NCI-H128 (cell line): ENCODE measurements around the gene PSMB5.

Experiments used
- DNase-seq: peaks from one replicate; lab custom pipeline; 2025; ENCODE audit not compliant: unreplicated experiment; lab: John Stamatoyannopoulos, UW

The PSMB5 gene

DNA sequence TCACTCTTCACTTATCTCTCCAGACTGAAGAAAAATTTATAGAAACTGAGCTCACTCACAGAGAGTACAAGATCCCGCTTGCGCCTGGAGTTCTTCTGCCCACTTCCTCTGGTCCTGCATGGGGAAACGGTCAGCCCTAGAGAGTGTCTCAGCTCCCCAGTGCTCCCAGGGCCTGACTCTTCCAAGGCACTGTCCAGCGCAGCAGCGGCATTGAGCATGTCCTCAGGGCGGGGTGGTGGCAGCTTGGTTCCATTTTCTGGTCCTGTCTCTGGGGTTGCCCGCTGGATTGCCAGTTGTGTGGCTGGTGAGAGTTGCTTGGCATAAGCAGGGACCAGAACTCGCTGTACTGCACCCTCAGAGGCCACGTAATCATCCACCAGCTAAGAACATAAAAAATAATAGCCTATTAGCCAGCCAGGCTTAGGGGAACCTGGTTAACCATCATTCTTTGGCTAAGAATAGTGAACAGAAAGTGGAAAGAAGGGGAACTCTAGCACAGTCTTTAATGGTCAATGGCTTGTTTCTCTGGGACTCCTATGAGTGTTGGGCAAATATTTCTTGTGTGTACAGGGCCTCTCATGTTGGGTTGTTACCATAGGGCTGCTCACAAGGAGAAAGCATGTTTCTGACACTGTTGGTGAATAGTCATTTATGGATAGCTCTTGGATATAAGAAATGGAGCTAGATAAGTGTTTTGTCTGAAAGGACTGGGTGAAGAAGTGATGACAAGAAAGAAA, 38.6 kb downstream of the PSMB5 start:
- DNase-seq: no peak

DNA sequence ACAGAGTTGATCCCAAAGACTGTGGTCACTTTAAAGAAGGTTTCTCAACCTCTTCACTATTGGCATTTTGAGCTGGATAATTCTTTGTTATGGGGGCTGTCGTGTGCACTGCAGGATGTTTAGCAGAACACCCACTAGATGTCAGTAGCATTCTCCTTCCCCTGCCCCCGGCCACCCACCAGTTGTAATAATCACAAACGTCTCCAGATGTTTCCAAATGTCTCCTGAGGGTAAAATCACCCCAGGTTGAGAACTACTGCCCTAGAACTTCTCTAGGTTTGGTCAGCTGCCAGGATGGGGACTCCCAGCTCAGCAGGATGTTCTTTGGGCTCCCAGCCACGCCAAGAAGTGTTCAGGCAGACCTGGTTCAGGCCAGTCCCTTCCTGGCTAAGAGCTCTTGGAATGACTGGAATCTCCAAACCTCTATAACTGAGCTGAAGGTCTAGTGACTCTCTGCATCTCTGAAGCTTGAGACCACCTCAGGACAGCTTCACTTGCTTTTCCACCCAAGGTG, 39.9 kb downstream of the PSMB5 start:
- no peak for DNase-seq

DNA sequence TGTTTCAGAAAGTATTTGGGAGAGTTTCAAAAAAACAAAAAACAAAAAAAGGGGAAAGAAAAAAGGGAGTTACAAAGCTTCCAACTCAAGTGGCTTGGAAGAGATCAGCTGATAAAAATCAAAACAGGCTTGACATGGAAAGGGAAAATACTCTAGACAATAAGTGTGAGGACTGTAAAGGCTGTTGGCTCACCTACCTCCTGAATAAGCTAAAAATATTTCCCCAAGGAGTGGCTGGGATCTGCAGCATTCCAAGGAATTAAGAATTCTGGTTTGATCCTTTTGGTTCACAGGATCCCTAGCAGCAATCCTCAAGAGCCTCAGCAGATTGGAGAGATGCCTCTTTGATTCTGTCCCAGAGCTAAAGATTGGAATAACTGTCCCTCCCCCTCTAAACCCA, 41.2 kb downstream of the PSMB5 start:
- DNase-seq: no peak

DNA sequence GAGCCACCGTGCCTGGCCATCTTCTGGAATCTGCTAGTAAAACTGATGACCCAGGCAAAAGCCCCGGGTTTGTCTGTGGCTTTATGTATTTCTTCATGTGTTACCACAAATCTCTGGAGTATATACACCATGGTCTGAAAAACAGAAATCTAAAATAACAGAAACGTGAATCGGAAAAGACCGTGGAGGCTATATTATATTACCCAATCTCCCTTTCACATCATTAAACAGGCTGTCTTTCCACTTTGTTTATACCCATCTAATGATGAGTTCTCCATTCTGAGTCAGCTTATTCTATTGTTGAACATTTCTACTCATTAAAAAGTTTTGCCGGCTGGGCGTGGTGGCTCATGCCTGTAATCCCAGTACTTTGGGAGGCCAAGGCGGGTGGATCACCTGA, 42.8 kb downstream of the PSMB5 start:
- DNase-seq: no peak

DNA sequence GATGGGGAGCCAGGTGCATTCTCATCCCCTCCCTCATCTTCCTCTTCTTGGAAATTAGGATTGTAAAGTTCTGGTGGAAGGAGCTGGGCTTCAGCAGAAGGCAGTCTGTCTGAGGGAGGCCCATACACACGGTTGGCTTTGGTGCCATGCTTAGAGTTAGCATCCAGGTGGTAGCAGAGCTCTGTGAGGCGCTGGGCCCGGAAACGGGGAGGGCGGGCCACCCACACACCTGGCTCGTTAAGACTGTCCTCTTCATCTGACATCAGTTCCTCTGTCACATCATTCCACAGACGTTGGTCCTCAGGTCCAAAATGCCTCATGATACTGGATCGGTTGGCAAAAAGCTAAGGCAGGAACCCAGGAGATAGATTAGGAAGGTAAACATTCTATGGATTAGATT, 47.4 kb downstream of the PSMB5 start:
- DNase-seq: no peak

DNA sequence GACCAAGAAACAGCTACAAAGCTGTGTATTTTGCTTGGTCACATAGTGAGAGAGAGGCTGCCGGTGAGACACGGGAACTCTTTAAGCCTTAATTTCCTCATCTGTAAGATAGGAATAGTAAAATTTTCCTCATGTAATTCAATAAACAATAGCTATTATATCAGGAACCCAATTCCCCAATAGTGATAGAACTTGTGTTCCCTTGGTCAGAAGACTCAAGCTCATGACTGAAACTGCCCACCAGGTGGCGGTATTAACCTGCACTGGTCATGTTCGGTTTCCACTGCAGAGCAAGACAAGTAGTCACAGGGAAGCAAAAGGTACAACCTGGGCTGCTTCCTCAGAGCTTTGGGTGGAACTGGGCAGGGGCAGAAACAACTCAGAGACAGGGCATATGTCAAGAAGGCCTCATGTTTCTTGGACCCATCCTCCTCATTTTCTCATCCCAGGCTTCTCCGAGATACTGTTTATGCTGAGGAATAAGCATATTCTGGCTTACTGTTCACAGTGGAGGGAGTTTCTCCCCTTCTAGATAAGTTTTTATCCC, 48.1 kb downstream of the PSMB5 start:
- DNase-seq: peak; percentile 84

DNA sequence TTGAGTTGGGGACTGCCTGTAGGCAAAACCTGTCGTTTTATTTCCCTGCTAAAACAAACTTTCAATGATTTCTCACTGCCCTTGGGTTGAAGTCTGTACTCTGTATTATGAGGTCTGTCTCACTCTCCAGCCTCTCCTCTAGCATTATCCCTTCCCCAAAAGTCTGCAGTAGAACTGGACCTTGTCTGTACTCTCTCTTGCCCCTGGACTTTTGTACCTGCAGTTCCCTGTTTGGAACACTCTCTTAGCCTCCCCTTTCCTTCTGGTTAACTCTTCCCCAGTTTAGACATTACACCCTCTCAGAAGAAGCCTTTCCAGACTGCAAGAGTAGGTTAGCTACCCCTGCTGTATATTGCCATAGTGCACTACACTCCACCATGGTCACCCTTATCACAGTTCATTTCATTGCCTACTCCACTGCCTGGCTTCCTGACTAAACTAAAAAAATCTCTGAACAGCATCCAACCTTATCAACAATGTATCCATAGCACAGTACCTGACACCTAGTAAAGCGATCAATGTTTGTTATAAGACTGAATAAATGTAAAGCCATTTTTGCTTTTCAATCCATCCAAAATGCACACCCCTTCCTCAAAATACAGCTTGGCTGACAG, 48.7 kb downstream of the PSMB5 start:
- no peak for DNase-seq

DNA sequence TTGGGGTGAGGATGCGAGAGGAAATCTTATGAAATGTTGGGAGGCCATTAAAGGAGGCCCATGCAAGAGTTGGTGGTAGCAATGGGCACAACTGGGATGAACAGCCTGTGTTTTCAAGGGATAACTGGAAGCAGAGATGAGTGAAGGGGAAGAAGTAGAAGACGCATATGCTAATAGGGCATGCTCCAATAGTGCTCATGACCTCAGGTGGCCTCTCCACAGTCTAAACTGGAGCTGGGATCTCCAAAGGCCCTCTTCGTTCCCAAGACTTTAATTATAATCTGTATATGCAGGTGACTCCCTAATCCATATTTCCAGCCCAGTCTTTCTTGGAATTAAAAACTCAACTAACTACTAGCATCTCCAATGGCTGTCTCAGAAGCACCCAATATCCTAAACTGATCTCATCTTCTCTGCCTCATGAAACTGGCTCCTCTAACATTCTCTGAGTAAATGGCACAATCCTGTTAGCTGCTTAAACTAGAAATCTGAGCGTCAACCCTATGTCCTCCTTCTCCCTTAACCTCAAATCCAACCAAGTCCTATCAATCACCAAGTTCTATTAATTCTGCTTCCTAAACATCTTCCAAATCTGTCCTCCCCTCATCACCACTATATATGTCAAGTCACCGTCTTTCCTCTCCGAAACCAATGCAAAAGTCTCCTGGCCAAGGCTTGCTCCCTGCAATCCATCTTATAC, 49.6 kb downstream of the PSMB5 start:
- no peak for DNase-seq

DNA sequence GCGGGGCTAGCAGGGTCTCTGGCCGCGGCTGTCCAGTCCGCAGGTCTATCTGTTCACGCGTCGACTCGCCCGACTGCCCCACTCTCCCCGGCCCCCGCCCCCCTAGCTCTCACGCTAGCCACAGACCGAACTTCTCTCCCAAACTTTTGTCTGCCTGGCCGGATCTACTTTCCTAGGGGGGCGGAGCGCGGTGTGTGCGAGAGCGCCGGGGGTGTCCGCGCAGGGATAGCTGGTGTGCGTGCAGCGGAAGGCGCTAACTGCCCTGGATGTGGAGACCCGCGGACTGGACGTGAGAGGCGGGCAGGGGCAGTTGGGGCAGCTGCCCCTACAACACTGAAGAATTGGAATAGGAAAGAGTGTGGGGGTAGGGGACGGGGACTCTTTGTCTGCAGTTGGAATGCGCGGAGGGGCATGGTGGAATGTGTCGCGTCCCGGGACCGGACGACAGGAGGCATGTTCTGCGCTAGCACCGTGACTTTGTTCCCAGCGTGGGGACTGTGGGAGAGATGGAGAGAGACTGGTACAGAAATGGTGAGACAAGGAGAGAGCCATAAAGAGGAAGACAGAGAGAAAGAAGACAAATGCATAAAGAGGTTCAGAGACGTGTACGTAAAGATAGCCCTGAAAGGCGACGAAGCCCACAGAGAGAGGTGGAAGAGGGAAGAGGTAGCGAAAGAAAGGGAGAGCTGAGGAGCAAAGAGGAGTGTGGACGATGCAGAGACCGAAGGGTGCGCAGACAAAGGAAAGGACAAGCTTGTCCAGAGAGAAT, 52.0 kb downstream of the PSMB5 start, which contains the start of gene AJUBA:
TSS of gene AJUBA (minus strand) at position 75 of the 769 bp plus-strand sequence. CDS start 285 bp downstream, outside the sequence.
- peak; percentile 23 for DNase-seq

DNA sequence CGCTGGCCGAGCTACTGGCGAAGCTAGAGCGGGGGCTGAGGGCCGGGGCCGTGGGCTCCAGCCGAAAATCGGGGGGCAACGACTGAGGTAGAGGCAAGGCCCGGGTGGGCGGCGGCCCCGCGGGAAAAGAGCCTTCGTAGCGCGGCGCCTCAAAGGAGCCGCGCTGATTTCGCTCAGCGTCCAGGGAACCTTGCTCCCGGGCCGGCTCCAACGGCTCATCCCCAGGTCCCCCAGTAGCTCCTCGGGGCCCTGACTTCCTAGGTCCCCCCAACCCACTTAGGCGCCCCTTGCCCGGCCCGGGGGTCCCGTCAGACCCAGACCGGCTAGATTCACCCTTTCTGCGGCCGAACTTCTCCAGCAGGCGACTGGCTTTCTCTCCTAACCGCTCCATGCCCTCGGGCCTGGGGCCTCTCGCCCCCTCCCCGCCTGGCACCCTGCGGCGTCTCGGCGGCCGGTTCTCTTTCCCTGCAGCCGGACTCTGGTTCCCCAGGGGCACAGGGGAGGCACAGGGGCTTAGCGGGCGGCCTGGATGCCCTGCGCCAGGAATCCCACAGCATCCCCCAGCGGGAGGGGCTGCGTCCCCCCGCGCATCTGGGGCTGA, 52.7 kb downstream of the PSMB5 start:
- DNase-seq: no peak

DNA sequence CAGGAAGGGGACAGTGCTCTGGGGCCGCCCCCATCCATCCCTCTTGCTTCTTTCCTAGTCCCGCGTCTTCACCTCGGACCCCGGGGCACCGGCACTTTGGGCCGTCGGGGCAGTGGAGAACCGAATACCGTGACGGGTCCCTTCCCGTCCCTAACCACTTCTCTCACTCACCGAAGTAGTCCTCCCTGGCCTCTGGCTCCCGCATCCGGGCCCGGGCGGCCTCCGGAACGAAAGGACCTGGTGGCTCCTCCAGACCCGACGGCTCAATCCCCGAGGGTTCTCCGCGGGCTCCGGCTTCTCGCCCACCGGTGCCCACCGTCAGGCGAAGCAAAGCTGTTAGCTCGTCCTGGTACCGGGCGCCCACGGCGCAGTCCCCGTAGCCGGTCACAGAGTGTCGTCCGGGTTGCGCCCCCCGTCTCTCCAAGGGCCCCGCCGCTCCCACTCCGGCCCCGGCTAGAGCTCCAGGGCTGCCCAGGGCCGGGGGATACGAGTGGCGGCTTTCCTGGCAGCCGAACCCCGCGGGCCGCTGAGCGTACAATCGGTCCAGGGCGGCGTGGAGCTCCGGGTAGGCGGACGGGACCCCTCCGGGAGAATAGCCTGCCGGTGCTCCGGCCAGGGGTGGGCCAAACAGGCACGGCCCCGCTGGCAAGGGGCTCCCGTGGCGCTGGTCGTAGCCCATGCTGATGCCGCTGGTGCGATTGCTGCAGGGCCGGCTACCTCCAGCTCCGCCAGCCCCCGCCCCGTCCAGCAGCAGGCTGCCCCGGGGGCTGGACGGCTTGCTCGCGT, 53.4 kb downstream of the PSMB5 start:
- no peak for DNase-seq

DNA sequence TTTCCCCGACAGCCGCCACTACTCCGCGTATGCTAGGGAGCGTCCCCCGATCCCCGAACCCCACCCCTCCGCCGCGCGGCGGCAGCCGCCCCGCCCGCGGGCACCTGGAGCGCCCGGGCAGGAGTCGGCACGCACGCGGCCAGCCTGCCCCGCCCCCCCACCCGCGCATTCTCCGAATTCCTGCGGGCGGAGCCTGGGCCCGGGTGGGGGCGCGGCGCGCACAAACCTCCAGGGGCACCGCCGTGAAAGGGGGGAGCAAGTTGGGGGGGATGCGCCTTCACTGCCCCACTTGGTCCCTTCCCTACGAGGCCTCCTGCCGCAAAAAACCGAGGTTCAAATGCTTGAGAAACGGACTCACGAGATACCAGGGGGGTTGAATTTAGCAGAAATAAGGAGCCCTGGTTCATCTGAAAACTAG, 54.0 kb downstream of the PSMB5 start:
- DNase-seq: no peak

DNA sequence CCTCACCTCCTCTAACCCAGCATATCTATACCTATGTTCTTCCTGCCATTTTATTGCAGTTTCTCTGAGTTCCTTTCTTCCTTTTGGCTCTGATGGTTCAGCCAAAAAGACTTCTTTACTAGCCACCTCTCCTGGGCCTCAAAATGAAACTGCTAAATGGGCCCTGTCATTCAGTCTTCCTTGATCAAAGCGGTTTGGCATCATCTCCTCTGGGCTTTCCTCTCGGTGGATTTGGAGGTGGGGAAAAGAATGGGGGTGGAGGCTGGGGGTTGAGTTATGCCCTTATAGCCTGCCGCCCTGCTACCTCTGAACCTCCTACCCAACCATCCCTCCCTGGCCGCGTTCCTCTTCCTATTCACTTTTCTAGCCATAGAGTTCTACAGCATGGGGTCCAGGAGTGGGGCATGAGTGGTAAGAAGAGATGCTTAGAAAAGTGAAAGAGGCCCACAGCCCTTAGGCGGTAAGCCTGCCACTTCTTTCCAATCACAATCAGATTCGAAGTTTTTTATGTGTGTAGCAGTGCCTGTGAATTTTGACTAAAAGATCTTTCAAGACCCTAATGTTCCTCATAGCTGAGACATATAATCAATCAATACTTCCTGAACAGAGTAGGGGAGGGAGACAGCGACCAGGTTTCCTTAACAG, 54.8 kb downstream of the PSMB5 start:
- DNase-seq: no peak

DNA sequence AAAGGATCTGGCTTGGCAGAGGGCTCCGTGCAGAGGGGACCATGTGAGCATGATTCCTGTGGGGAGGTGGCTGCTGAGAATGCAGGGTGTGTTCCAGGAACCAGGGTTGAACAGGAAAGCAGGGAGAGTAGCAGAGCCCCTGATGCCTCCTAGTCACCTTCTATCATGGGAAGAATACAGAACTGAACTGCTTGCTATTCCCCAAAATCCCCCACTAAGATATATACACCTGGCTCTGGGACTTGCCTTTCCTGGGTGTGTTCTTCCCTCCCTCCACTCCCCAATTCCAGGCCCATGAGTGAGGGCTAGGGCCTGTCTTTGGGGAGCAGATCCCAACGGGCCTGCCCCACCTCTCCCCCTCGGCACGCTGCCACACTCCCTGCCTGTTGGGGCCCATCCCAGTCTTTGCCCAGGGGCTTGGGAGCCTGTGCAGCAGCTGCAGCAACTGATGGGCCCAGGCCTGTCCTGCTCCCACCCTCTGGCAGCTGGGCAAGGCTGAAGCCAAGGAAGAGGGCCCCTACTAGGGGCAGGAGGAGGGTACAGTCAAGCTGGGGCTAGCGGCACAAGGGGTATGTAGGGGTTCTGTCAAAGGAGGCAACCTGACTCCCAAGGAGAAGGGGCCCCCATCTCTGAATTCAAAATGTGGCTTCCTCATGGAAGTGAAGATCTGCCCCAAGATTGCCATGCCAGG, 55.6 kb downstream of the PSMB5 start:
- no peak for DNase-seq

DNA sequence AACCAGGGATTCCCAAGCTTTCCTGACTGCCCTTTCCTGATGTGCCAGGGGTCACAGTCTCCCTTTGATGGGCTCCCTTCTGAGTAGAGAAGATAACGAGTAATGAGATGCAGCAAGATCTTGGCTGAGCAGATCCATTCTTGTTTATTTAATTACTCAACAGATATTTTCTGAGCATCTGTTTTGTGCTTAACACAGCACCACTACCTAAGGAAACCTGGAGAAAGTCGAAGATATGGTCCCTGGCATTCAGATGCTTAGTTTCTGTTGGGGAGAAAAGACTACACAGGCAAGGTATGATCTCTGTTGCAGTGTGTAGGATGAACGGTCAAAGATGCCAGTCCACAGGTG, 56.2 kb downstream of the PSMB5 start:
- no peak for DNase-seq

DNA sequence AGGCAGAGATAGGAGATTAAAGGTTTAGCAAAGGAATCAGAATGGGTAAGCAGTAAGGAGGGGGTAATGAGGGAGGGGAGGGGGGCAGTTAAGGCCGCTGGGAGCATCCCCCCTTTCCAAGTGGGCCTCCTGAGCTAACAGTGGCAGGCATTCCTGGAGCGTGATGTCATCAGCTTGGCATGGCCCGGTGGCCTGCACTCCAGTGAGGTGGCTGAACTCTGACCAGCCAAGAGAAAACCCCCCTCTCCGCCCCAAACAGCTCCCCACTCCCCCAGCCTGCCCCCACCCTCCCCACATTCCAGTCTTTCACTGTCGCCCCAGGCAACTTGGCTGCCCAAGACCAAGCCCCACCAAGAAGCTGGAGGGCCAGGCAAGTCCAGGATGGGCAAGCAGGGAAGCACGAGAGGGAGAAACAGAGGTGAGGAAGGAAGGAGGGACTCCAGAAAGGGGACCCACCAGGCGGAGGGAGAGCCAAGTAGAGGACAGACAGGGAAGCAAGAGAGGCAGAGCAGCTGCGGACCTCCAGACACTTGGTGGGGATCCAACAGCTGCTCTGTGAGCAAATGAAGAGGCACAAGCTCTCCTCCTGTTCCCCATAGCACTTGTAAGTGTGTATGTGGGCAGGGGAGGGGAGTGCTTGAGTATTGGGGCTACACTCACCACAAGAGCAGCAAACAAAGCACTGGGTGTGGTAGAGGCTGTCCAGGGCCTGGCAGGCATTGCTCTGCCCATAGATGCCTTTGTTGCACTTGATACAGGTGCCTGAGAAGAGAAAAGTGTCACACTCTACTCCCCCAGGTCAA, 56.8 kb downstream of the PSMB5 start:
- DNase-seq: no peak

DNA sequence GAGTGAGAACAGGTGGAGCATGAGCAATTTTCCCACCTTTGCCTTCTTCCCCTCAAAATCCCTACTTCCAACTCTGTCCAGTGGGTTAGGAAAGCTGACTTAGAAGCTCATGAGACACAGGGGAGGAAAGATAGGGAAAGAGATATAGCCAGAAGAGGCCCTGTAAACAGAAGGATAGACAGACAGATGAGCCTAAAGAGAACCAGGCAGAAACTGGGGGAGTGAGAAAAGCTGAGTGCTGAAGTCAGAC, 57.3 kb downstream of the PSMB5 start:
- DNase-seq: no peak
